Activated CD4-positive, alpha-beta T cell treated with anti-CD3 and anti-CD28 coated beads, Interleukin-2, amount 10 ng/mL, durations not matched to agents 7 days and 5 days (primary cell): ENCODE results near the gene MPC1. TPM values are rescaled to one million over a fixed set of nuclear protein-coding genes. Genes with fewer than 3 reads are reported as not detected.

Experiments
- CTCF ChIA-PET: fragments of 350-600 bp; sonication (Branson Sonifier 250); formaldehyde crosslinking; loops from one replicate; lab custom pipeline; 2021; ENCODE audit warnings: antibody characterized with exemption; lab: Charles Lee
- POLR2A ChIA-PET: fragments of 350-600 bp; sonication (Branson Sonifier 250); formaldehyde crosslinking; loops from one replicate; lab custom pipeline; 2021; ENCODE audit warnings: antibody characterized with exemption; lab: Charles Lee
- DNase-seq: peaks from one replicate; pipeline ENCODE4 v3.0.0-alpha.2; 2020
- H3K27ac Mint-ChIP-seq: one replicate; pipeline ENCODE4 v1.8.0; 2021; ENCODE audit warnings: mild to moderate bottlenecking, moderate library complexity, mixed read lengths
- H3K27me3 Mint-ChIP-seq: one replicate; pipeline ENCODE4 v1.8.0; 2021; ENCODE audit warnings: mixed read lengths
- H3K36me3 Mint-ChIP-seq: one replicate; pipeline ENCODE4 v1.8.0; 2021; ENCODE audit warnings: low read depth, mixed read lengths
- H3K4me1 Mint-ChIP-seq: one replicate; pipeline ENCODE4 v1.8.0; 2021; ENCODE audit warnings: mixed read lengths
- H3K4me3 Mint-ChIP-seq: one replicate; pipeline ENCODE4 v1.8.0; 2021; ENCODE audit warnings: mild to moderate bottlenecking, moderate library complexity, mixed read lengths
- H3K9me3 Mint-ChIP-seq: one replicate; pipeline ENCODE4 v1.8.0; 2021; ENCODE audit warnings: mixed read lengths
- total RNA-seq, 2 experiments: library from RNA; stranded (reverse); gene quantifications; one replicate each; pipeline ENCODE4 v1.2.3, GENCODE V29; 2021

MPC1 gene
- total RNA-seq, result 10 to 100 TPM; 27.1 to 28.3 TPM

- POLR2A ChIA-PET, result interaction anchor here (0.6 kb wide), 1 partner anchor 12 kb away, joined by 3 read pairs; no protein-coding TSS in a partner anchor
- peak within 1 kb of the TSS; percentile 92 for H3K4me3 Mint-ChIP-seq
Measured at GRCh38 chr6:166382933-166383801, at the start of gene MPC1. Gene MPC1 (minus strand): TSS chr6:166382940. CDS start chr6:166382876, 64 bp downstream.

DNA sequence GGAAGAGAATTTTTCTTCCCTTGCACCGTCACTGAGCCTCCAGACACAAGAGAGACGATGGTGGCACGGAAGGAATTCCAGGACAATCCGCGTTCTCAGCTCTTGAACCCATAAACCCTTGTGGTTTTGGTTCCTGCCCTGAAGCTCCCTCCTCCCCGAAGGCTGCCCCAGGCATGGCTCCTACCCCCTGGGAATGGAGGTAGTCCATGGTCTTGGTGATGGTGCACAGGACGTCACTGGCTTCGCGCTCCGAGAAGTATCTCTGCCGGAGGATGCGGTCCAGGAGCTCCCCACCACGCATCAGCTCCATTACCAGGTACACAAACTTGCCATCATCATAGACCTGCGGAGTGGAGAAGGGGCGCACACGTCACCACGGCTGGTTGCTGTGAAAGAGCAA lies 47.5 kb upstream of the MPC1 start:
- ChIA-PET POLR2A (no interaction called here), CTCF (interaction anchor here (1.3 kb wide), 2 partner anchors 9 kb away, joined by 4 read pairs; no protein-coding TSS in a partner anchor)
- Mint-ChIP-seq H3K9me3 (no peaks in the 10 kb centered on the region), H3K27ac (no peak overlapping the region), H3K27me3 (no peaks in the 10 kb centered on the region), H3K4me1 (peaks cover under 1% of the 10 kb centered on the region), H3K36me3 (peaks cover 3% of the 10 kb centered on the region), H3K4me3 (no peak overlapping the region)
- DNase-seq, result no peak

More at GRCh38 chr6:166382933-166383801, at the start of gene MPC1:
- DNase-seq, result peak; percentile 94
- peaks cover 19% of the 10 kb centered on the region for H3K4me1 Mint-ChIP-seq
- no peaks in the 10 kb centered on the region for H3K9me3 Mint-ChIP-seq
- peak within 1 kb of the TSS; percentile 86 for H3K27ac Mint-ChIP-seq
- H3K27me3 Mint-ChIP-seq, result no peaks in the 10 kb centered on the region
- CTCF ChIA-PET, result interaction anchor here (0.6 to 0.8 kb wide), 2 partner anchors 9 to 38 kb away, joined by 3 read pairs; no protein-coding TSS in a partner anchor
- no peaks in the 10 kb centered on the region for H3K36me3 Mint-ChIP-seq

- CTCF ChIA-PET, result interaction anchor here (0.8 to 1.3 kb wide), 4 partner anchors 10 to 23 kb away, joined by 3 to 4 read pairs (median 3); no protein-coding TSS in a partner anchor
Measured at GRCh38 chr6:166424431-166424830, 41.7 kb upstream of the MPC1 start.

DNA sequence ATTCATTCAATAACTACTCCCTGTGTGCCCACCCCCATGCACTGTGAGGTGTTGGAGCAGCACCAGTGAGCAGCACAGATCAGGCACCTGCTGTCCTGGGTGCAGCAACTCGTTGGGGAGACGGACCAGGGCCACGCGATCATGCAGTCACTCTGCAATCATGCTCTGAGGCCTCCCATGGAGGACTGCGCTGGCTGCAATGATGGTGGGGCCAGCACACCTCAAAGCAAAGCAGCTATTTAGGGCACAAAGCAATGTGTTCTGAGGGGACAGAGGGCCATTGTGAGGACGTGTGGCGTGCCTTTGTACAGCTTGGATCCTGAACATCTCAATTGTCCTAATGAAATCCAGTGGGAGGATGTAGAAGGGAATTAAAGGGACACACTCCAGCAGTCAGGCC lies 41.0 kb upstream of the MPC1 start:
- Mint-ChIP-seq H3K4me1 (peaks cover 27% of the 10 kb centered on the region), H3K27ac (no peak overlapping the region), H3K9me3 (no peaks in the 10 kb centered on the region), H3K36me3 (peaks cover 9% of the 10 kb centered on the region), H3K4me3 (no peak overlapping the region), H3K27me3 (no peaks in the 10 kb centered on the region)
- CTCF ChIA-PET, result interaction anchor here (0.8 to 1.1 kb wide), 2 partner anchors 12 to 24 kb away, joined by 3 to 4 read pairs; no protein-coding TSS in a partner anchor
- POLR2A ChIA-PET, result no interaction called here
- no peak for DNase-seq

More at GRCh38 chr6:166424431-166424830, 41.7 kb upstream of the MPC1 start:
- peaks cover 8% of the 10 kb centered on the region for H3K36me3 Mint-ChIP-seq
- H3K4me1 Mint-ChIP-seq, result peaks cover 20% of the 10 kb centered on the region
- no peak for DNase-seq
- H3K4me3 Mint-ChIP-seq, result no peak overlapping the region
- POLR2A ChIA-PET, result no interaction called here
- H3K9me3 Mint-ChIP-seq, result no peaks in the 10 kb centered on the region
- H3K27me3 Mint-ChIP-seq, result no peaks in the 10 kb centered on the region
- no peak overlapping the region for H3K27ac Mint-ChIP-seq

DNA sequence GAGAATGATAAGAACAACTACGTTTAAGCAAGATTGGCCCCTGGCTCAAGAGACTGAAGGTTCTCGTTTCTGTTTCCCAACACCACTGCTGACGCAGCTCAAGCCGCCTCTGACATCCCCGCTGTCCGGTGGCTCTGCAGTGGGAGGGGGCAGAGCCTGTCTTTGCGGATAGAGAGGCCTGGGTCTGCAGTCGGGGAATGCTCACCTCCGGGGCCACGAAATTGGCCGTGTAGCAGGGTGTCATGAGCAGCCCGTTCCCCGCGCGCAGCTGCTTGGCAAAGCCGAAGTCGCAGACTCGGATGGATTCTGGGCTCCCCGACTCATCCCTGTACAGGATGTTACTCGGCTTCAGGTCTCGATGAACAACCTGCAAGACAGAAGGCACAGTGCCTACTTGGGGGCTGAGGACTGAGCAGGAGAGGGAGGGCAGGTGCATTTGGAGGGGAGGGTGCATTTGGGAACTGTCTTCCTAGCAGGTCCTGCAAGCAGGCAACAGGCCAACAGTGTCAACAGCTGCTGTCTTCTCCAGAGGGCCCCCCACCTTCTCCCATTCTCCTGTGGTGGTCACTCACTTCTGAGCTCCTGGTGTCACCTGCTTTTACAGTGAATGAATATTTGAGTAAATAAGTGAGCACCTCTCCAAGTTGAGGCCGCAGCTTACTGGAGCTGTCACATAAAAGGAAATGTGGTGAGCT lies 40.5 kb upstream of the MPC1 start:
- Mint-ChIP-seq H3K4me3 (no peak overlapping the region), H3K27ac (no peak overlapping the region), H3K27me3 (no peaks in the 10 kb centered on the region), H3K4me1 (peaks cover 33% of the 10 kb centered on the region), H3K36me3 (peaks cover 11% of the 10 kb centered on the region), H3K9me3 (no peaks in the 10 kb centered on the region)
- POLR2A ChIA-PET, result no interaction called here
- DNase-seq, result no peak
- CTCF ChIA-PET, result interaction anchor here (1.1 kb wide), 1 partner anchor 25 kb away, joined by 3 read pairs; no protein-coding TSS in a partner anchor

DNA sequence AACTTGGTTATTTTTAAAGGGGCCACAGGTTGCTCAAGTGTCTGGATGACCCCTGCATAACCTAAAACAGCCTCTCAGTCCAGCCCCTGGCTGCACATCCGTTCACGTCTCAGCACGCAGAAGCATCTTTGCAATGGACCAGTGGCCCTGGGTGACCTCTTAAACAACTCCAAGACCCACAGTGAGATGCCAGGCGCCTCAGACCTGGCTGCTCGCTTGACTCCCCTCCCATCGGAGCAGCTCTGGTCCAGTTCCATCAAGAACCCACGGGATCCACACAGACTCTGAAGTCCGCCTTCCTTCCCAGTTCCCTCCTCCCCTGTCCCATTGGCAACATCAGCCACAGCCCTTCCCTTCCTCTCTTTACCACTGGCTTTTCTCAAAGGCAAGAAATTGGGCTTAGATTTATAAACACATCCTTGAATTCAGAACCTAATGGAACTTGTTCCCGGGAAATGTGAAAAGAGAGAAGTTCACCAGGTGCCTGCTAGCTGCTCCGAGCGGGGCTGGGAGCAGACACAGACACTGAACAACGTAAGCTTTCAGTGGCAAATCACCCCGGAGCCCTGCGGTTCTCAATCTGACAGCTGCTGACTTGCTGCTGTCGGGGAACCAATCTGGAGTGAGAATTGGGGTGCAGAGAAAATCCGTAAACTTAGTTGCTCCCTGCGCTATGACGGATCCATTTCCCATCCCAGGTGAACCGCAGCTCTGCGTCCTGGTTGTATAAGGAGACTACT lies 39.6 kb upstream of the MPC1 start:
- Mint-ChIP-seq H3K27ac (peak overlapping the region; percentile 54), H3K4me3 (no peak overlapping the region), H3K4me1 (peaks cover 41% of the 10 kb centered on the region), H3K36me3 (peaks cover 13% of the 10 kb centered on the region), H3K9me3 (peaks cover 1% of the 10 kb centered on the region), H3K27me3 (no peaks in the 10 kb centered on the region)
- CTCF ChIA-PET, result interaction anchor here (1.6 kb wide), 1 partner anchor 8 kb away, joined by 4 read pairs; no protein-coding TSS in a partner anchor
- POLR2A ChIA-PET, result no interaction called here
- no peak for DNase-seq

DNA sequence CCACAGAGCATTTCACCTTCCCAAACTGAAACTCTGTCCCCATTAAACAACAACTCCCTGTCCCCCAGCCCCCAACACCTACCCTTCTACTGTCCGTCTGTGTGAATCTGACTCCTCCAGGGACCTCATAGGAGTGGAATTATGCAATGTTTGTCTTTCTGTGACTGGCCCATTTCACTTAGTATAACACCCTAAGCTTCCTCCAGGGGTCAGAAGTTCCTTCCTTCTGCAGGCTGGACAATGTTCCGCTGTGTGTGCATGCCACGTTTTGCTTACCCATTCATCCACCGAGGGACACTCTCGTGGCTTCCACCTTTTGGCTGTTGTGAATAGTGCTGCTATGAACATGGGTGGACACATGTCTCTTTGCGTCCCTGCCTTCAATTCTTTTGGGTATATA lies 37.6 kb upstream of the MPC1 start:
- H3K27me3 Mint-ChIP-seq, result no peaks in the 10 kb centered on the region
- peaks cover 33% of the 10 kb centered on the region for H3K36me3 Mint-ChIP-seq
- peak overlapping the region; percentile 52 for H3K27ac Mint-ChIP-seq
- no peak overlapping the region for H3K4me3 Mint-ChIP-seq
- no peak for DNase-seq
- ChIA-PET POLR2A (no interaction called here), CTCF (interaction anchor here (1.6 kb wide), 1 partner anchor 10 kb away, joined by 4 read pairs; no protein-coding TSS in a partner anchor)
- peaks cover 21% of the 10 kb centered on the region for H3K9me3 Mint-ChIP-seq
- H3K4me1 Mint-ChIP-seq, result peaks cover 61% of the 10 kb centered on the region

DNA sequence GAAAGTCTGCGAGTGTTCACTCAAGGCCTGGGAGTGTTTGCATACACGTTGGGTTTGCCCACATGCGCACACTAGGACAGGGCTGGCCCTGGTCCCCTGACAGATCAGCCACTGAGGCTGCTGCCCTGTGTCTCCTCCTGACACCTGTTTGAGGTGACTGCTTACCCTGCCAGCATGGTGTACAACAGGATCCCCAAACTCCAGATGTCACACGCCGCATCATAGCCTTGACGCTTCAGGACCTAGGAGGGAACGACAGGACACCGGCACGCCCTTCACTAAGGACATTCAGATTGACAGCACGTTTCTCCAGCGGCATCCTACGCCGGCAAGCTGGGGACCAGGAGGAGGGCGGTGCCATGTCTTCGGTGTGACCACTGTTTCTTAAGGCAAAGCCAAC lies 37.0 kb upstream of the MPC1 start:
- no peaks in the 10 kb centered on the region for H3K27me3 Mint-ChIP-seq
- DNase-seq, result no peak
- H3K9me3 Mint-ChIP-seq, result peaks cover 23% of the 10 kb centered on the region
- peaks cover 36% of the 10 kb centered on the region for H3K36me3 Mint-ChIP-seq
- POLR2A ChIA-PET, result no interaction called here
- H3K27ac Mint-ChIP-seq, result peak overlapping the region; percentile 86
- H3K4me3 Mint-ChIP-seq, result no peak overlapping the region
- peaks cover 67% of the 10 kb centered on the region for H3K4me1 Mint-ChIP-seq
- CTCF ChIA-PET, result no interaction called here

GRCh38 chr6:166419286-166419685 lies 36.5 kb upstream of the MPC1 start:
- Mint-ChIP-seq H3K27me3 (no peaks in the 10 kb centered on the region), H3K36me3 (peaks cover 39% of the 10 kb centered on the region), H3K27ac (peak overlapping the region; percentile 86), H3K9me3 (peaks cover 23% of the 10 kb centered on the region), H3K4me1 (peaks cover 72% of the 10 kb centered on the region), H3K4me3 (no peak overlapping the region)
- DNase-seq, result peak; percentile 66
- CTCF ChIA-PET, result no interaction called here
- POLR2A ChIA-PET, result no interaction called here

DNA sequence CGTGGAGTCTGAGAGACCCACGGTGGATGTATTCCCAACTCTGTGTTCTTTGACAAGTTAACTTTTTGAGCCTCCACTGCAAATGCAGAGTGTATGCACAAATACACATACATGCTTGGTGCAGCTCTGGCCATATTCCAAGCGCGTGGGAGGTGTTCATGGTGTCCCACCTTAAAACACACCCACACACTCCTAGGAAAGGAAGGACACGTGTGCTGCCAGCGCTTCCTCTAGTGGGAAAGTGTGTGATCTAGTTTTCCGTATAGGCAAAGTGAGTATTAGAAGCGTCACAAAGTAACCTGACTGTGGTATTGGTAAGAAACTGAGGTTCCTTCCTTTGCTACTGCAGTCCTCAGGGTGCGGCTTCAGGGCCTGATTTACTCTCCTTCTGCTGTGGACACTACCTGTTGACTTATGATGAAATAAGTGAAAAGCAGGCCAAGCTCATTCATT lies 36.0 kb upstream of the MPC1 start:
- no peak for DNase-seq
- CTCF ChIA-PET, result interaction anchor here (1.4 kb wide), 1 partner anchor 37 kb away, joined by 3 read pairs; no protein-coding TSS in a partner anchor
- Mint-ChIP-seq H3K4me3 (no peak overlapping the region), H3K4me1 (peaks cover 76% of the 10 kb centered on the region), H3K9me3 (peaks cover 23% of the 10 kb centered on the region), H3K27ac (peak overlapping the region; percentile 86), H3K36me3 (peaks cover 40% of the 10 kb centered on the region), H3K27me3 (no peaks in the 10 kb centered on the region)
- POLR2A ChIA-PET, result no interaction called here

GRCh38 chr6:166417285-166417691 lies 34.5 kb upstream of the MPC1 start:
- Mint-ChIP-seq H3K4me3 (no peak overlapping the region), H3K27ac (peak overlapping the region; percentile 86), H3K27me3 (no peaks in the 10 kb centered on the region), H3K9me3 (peaks cover 23% of the 10 kb centered on the region), H3K36me3 (peaks cover 40% of the 10 kb centered on the region), H3K4me1 (peaks cover 85% of the 10 kb centered on the region)
- ChIA-PET POLR2A (no interaction called here), CTCF (interaction anchor here (1.4 kb wide), 1 partner anchor 36 kb away, joined by 3 read pairs; no protein-coding TSS in a partner anchor)
- DNase-seq, result peak; percentile 67

- ChIA-PET POLR2A (no interaction called here), CTCF (interaction anchor here (0.9 to 1.1 kb wide), 2 partner anchors 10 to 30 kb away, joined by 3 read pairs; no protein-coding TSS in a partner anchor)
- Mint-ChIP-seq H3K4me1 (peaks cover 91% of the 10 kb centered on the region), H3K27ac (peak overlapping the region; percentile 86), H3K4me3 (no peak overlapping the region), H3K9me3 (peaks cover 23% of the 10 kb centered on the region), H3K27me3 (no peaks in the 10 kb centered on the region), H3K36me3 (peaks cover 42% of the 10 kb centered on the region)
- DNase-seq, result no peak
Measured at GRCh38 chr6:166415833-166416347, 33.1 kb upstream of the MPC1 start.
